ENCODE measurements around the gene CORO2B. TPM values are rescaled to one million over a fixed set of nuclear protein-coding genes. Genes with fewer than 3 reads are reported as not detected.

CORO2B gene
- polyA plus RNA-seq, 3 donors: 0.03 TPM; not detected in 2

DNA sequence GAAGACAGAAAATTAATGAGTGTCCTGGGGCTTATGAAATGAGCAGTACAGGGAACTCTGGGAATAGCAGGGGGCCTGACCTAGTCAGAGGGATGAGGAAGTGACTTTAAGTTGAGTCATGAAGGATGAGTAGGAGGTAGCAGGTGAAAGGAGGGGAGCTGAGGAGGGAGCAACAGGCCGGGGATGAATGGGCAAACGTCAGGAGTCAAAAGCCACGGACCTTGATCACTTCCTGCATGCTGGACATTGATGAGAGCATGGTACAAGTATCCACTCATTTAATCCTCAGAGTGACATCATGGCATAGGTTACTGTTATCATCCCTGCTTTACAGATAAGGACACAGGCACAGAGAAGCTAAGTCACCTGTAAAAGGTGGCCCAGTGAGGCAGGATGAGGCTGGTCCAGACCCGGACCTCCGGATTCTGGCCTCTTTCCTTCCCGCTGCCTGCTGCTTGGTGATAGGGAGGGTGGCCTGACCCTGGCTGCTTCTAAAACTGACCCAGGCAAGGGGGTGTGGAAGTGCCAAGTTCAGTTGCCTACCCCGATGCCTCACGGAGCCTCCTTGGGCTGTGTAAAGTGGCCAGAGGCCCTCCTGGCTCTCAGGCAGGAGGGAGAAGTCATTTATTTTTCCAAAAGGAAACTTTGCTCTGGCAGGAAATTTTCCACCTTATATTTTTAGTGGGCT is 7.6 kb downstream of the CORO2B start:
- Histone ChIP-seq H2AFZ (ENCODE audit: insufficient read depth, low read depth, low read length, poor library complexity, severe bottlenecking) (no peak overlapping the region), H3K79me2 (ENCODE audit: insufficient read depth, low read length) (no peaks in the 10 kb centered on the region), H3K36me3 (replicated peaks in 1 of 2; ENCODE audit: control insufficient read depth in 1 of 2, insufficient read depth in 2 of 2, low read length in 2 of 2) (no peaks in the 10 kb centered on the region), H4K20me1 (ENCODE audit: insufficient read depth, low read length) (no peaks in the 10 kb centered on the region), H3K4me3 (replicated peaks in 1 of 3; ENCODE audit: low read depth in 2 of 3, low read length in 3 of 3) (no peak overlapping the region), H3K4me1 (ENCODE audit: control insufficient read depth in 1 of 2, insufficient read depth in 2 of 2, low read length in 2 of 2) (no peaks in the 10 kb centered on the region), H3K27me3 (ENCODE audit: control insufficient read depth in 2 of 2, insufficient read depth in 2 of 2, low read length in 2 of 2) (peaks cover 0 to 5% of the 10 kb centered on the region in 2 donors), H3K27ac (ENCODE audit: low read depth in 1 of 2, low read length in 2 of 2) (no peak overlapping the region), H3K4me2 (replicated peaks; ENCODE audit: extremely low read depth, low read length, poor library complexity, severe bottlenecking) (no peak overlapping the region), H3K9me3 (replicated peaks in 1 of 2; ENCODE audit: control insufficient read depth in 1 of 2, insufficient read depth in 1 of 2, low read length in 2 of 2) (no peaks in the 10 kb centered on the region), H3K9ac (ENCODE audit: insufficient read depth, low read length, poor library complexity, severe bottlenecking) (no peak overlapping the region)
- WGBS (ENCODE audit: insufficient coverage): 35% methylated on average over 6 of the region's 8 CpGs
- intact Hi-C loops (cut with micrococcal nuclease): no loop called here
- Mint-ChIP-seq H3K36me3 (no peaks in the 10 kb centered on the region), H3K4me3 (no peak overlapping the region), H3K4me1 (peaks cover 3% of the 10 kb centered on the region), H3K9me3 (no peaks in the 10 kb centered on the region), H3K27ac (peak overlapping the region in 1 of 7 donors; percentile 76), H3K27me3 (ENCODE audit: low read depth in 3 of 3) (peaks cover 2 to 15% (median 8%) of the 10 kb centered on the region in 3 donors)
- TF ChIP-seq, protein P1, sequence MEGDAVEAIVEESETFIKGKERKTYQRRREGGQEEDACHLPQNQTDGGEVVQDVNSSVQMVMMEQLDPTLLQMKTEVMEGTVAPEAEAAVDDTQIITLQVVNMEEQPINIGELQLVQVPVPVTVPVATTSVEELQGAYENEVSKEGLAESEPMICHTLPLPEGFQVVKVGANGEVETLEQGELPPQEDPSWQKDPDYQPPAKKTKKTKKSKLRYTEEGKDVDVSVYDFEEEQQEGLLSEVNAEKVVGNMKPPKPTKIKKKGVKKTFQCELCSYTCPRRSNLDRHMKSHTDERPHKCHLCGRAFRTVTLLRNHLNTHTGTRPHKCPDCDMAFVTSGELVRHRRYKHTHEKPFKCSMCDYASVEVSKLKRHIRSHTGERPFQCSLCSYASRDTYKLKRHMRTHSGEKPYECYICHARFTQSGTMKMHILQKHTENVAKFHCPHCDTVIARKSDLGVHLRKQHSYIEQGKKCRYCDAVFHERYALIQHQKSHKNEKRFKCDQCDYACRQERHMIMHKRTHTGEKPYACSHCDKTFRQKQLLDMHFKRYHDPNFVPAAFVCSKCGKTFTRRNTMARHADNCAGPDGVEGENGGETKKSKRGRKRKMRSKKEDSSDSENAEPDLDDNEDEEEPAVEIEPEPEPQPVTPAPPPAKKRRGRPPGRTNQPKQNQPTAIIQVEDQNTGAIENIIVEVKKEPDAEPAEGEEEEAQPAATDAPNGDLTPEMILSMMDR (IDR thresholded peaks at IDR 0.05): no peak
- peak in 1 of 3 donors; percentile 14 for DNase-seq

DNA sequence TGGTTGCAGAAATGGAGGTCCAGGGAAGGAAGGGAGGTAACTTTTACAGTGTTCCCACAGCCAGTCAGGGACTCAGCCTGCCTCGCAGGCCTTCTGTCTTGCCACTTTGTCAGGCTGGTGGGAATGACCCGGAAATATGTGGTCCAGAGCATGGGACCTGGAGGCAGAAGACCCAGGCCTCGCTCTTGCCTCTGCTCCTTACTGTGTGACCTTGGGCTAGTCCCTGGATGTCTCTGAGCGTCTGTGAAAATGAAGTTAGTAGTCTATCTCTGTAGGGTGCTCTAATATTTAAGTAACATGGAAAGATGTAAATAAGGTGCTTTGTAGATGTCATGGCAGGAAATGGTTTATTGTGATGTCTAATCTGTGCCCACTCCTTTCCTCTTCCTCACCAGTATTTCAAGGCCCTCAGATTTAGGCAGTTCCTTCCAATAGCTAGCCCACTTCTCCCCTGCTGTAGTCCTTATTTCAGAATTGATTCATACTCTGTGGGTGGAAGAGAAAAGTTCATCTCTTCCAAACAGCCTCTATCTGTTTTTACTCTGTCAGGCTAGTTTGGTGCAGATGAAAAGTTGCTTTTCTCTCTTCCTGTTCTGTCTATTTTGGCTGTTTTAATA is 9.1 kb downstream of the CORO2B start:
- no peaks in the 10 kb centered on the region for H3K79me2 ChIP-seq (ENCODE audit: insufficient read depth, low read length)
- no peak overlapping the region for H3K9ac ChIP-seq (ENCODE audit: insufficient read depth, low read length, poor library complexity, severe bottlenecking)
- H3K4me1 ChIP-seq (ENCODE audit: control insufficient read depth in 1 of 2, insufficient read depth in 2 of 2, low read length in 2 of 2): no peaks in the 10 kb centered on the region
- H3K36me3 ChIP-seq (replicated peaks in 1 of 2; ENCODE audit: control insufficient read depth in 1 of 2, insufficient read depth in 2 of 2, low read length in 2 of 2): no peaks in the 10 kb centered on the region
- no peaks in the 10 kb centered on the region for H3K9me3 ChIP-seq (replicated peaks in 1 of 2; ENCODE audit: control insufficient read depth in 1 of 2, insufficient read depth in 1 of 2, low read length in 2 of 2)
- H3K9me3 Mint-ChIP-seq: no peaks in the 10 kb centered on the region
- no peaks in the 10 kb centered on the region for H4K20me1 ChIP-seq (ENCODE audit: insufficient read depth, low read length)
- no peak overlapping the region for H3K4me2 ChIP-seq (replicated peaks; ENCODE audit: extremely low read depth, low read length, poor library complexity, severe bottlenecking)
- H3K36me3 Mint-ChIP-seq: no peaks in the 10 kb centered on the region
- intact Hi-C loops (cut with micrococcal nuclease): no loop called here
- H2AFZ ChIP-seq (ENCODE audit: insufficient read depth, low read depth, low read length, poor library complexity, severe bottlenecking): no peak overlapping the region
- TF ChIP-seq, protein P1 (IDR thresholded peaks at IDR 0.05): no peak
- H3K27me3 ChIP-seq (ENCODE audit: control insufficient read depth in 2 of 2, insufficient read depth in 2 of 2, low read length in 2 of 2): no peaks in the 10 kb centered on the region
- H3K4me3 Mint-ChIP-seq: no peak overlapping the region
- peaks cover 3% of the 10 kb centered on the region for H3K4me1 Mint-ChIP-seq
- H3K27ac Mint-ChIP-seq: no peak overlapping the region
- no peak overlapping the region for H3K4me3 ChIP-seq (replicated peaks in 1 of 3; ENCODE audit: low read depth in 2 of 3, low read length in 3 of 3)
- no peak overlapping the region for H3K27ac ChIP-seq (ENCODE audit: low read depth in 1 of 2, low read length in 2 of 2)
- 98% methylated on average over 4 of the region's 4 CpGs for WGBS (ENCODE audit: insufficient coverage)
- DNase-seq: no peak
- peaks cover 0 to 8% (median 1%) of the 10 kb centered on the region in 3 donors for H3K27me3 Mint-ChIP-seq (ENCODE audit: low read depth in 3 of 3)

Data from CD14-positive monocyte (primary cell).